ENCODE data around the gene HACL1.
"Not testable (repeated sequence)": the region's sequence is repeated elsewhere in the genome, so short reads cannot be mapped to it uniquely, and the experiment has no call there.

Gene HACL1

DNA sequence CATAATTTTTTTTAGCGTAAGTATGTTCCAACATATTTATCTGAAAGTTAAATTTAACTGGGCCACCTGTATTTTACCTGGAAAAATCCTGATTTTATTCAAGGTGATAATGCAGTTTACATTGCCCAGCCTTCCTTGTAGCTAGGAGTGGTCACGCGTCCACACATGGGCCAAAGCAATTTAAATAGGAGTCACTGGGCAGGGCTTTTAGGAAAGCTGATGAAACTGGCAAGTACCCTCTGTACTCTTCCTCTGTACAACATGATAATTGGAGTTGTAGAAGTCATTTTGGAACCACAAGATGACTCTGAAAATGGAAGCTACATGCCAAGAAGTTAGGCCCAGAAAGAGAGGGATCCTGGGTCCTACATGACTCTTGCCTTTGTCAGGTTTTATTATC, 9.6 kb upstream of the HACL1 start:
- TF ChIP-seq, protein P1, sequence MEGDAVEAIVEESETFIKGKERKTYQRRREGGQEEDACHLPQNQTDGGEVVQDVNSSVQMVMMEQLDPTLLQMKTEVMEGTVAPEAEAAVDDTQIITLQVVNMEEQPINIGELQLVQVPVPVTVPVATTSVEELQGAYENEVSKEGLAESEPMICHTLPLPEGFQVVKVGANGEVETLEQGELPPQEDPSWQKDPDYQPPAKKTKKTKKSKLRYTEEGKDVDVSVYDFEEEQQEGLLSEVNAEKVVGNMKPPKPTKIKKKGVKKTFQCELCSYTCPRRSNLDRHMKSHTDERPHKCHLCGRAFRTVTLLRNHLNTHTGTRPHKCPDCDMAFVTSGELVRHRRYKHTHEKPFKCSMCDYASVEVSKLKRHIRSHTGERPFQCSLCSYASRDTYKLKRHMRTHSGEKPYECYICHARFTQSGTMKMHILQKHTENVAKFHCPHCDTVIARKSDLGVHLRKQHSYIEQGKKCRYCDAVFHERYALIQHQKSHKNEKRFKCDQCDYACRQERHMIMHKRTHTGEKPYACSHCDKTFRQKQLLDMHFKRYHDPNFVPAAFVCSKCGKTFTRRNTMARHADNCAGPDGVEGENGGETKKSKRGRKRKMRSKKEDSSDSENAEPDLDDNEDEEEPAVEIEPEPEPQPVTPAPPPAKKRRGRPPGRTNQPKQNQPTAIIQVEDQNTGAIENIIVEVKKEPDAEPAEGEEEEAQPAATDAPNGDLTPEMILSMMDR (IDR thresholded peaks at IDR 0.05; ENCODE audit: low read depth, low read length): no peak
- no peak for DNase-seq (ENCODE audit: extremely low read depth, low read depth)

DNA sequence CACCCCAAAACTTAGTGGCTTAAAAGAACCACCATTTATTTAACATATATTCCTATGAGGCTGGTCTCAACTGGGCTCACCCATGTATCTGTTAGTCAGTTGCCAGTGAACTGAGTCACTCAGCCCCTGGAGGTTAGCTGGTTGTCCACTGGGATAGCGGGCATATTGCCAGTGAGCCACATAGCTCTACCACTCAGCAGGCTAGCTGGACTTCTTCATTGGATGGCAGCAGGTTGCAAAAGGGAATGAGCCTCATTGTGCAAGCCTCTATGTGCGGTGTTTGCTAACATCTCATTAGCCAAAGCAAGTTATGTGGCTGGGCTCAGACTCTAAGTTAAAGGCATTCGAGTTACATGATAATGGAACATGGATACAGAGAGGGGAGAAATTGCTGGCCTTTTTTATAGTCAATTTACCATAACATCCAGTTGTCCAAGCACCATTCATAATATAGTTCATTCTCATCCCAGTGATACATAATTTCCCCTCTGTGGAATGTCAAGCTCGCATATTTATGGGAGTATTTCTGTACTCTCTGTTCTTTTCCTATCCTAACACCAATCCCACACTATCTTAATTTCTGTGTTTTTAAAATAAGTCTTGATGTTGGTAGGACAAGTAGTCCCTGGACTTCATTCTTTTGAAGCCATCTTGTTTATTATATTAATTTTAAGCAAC, 8.9 kb upstream of the HACL1 start:
- TF ChIP-seq, protein P1 (IDR thresholded peaks at IDR 0.05; ENCODE audit: low read depth, low read length): no peak
- no peak for DNase-seq (ENCODE audit: extremely low read depth, low read depth)

DNA sequence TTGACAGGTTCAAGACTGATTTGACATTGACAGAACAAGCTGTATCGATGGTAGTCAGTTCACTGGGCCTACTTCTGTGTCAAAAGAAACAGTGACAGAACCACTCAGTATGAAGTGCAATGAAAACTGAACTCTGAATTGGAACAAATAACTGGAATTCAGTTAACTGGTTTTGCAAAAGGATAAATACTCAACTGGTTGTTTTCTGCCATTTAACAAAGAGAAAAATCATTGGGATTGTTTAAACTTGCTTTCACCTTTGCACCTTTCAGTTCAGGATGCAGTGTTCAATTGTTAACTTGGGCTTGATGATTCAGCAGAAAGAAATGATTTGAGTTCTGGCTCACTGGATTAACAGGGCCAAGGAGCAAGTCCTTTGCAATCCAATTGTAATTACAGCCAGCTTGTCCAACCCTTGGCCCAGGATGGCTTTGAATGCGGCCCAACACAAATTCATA, 5.1 kb upstream of the HACL1 start:
- no peak for DNase-seq (ENCODE audit: extremely low read depth, low read depth)
- TF ChIP-seq, protein P1 (IDR thresholded peaks at IDR 0.05; ENCODE audit: low read depth, low read length): no peak

DNA sequence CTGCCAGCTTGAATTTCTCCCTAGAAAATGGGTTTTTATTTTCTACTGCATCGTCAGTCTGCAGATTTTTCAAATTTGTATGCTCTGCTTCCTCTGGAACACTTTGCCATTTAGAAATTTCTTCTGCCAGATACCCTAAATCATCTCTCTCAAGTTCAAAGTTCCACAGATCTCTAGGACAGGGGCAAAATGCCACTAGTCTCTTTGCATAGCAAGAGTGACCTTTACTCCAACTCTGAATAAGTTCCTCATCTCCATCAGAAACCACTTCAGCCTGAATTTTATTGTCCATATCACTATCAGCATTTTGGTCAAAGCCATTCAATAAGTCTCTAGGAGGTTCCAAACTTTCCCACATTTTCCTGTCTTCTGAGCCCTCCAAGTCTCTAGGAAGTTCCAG, 3.2 kb upstream of the HACL1 start:
- not testable (repeated sequence) for DNase-seq (ENCODE audit: extremely low read depth, low read depth)

DNA sequence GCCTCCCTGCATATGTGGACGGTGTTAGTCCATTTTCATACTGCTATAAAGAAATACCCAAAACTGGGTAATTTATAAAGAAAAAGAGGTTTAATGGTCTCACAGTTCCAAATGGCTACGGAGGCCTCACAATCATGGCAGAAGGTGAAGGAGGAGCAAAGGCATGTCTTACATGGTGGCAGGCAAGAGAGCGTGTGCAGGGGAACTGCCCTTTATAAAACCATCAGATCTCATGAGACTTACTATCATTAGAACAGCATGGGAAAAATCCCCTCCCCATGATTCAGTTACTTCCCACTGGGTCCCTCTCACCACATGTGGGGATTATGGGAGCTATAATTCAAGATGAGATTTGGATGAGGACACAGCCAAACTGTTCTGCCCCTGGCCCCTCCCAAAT, 1.4 kb upstream of the HACL1 start:
- not testable (repeated sequence) for DNase-seq (ENCODE audit: extremely low read depth, low read depth)

DNA sequence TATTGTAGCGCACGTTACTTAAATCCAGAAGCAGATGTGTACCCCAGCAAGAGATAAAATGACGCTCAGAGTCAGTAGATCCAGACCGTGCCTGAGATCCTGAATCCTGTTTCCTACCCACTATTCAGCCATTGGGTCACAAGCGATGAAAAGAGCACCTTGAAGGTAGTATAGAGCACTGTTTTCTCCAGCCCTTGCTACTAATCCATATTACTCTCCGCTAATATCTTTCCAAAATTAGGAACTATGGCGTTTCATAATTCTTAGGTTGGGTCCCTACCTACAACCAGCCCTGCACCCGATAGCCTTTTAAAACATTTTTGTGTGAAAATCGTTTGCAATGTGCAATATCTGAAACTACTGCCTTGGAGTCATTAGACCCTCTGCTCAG, 772 bp upstream of the HACL1 start:
- TF ChIP-seq, protein P1 (IDR thresholded peaks at IDR 0.05; ENCODE audit: low read depth, low read length): no peak

DNA sequence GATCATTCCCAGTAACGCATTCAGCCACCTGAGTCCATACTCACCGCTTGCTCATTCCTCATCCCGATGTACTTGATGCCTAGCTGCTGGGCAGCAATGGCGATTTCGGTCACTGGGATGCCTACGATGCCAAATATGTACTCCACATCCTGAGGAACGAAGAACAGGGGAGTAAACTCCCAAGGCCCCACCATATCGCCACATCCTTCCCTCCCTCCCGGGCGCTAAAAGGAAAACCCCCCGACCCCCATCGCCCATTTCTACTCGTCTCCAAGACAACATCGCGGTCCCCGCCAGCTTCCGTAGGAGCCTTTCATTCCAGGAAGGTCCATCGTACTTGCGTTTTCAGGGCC, 347 bp downstream of the HACL1 start:
- TF ChIP-seq, protein P1 (IDR thresholded peaks at IDR 0.05; ENCODE audit: low read depth, low read length): no peak
- DNase-seq (ENCODE audit: extremely low read depth, low read depth): no peak

More for the DNA sequence above, 772 bp upstream of the HACL1 start:
- DNase-seq (ENCODE audit: extremely low read depth, low read depth): no peak

DNA sequence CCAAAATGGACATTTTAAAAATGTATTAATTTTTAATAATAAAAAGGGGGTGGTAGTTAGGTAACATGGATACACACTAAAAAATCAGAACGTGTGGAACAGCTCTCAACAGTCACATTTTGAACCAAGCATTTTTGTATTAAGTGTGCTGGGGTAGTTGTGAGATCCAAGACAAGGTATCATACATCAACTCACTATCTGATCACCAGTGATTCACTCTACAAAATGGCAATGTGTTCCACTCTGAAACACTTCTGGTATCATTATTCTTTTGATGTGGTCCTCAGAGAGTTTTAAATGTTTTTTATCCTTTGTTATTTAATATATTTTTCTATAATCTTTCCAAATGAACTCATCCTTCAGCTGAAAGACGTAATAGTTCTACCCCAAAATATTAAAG, 5.4 kb downstream of the HACL1 start:
- TF ChIP-seq, protein P1 (IDR thresholded peaks at IDR 0.05; ENCODE audit: low read depth, low read length): no peak
- DNase-seq (ENCODE audit: extremely low read depth, low read depth): no peak

Data from AG09319 (cell line).